K562 (cell line): Measurements from ENCODE around the gene DDOST. TPM values are rescaled to one million over a fixed set of nuclear protein-coding genes. Genes with fewer than 3 reads are reported as not detected.

Experiments used
- ATAC-seq: fragments of 200-7000 bp; cut with Tn5 transposase; 3 replicates; pipeline ENCODE4 v1.9.1; 2020; ENCODE audit warnings: moderate library complexity
- BruUV-seq: library from RNA; stranded (reverse); fragments of 400-500 nt; replicated peaks from 2 replicates; lab custom pipeline; 2021; lab: Mats Ljungman, UMichigan
- CTCF ChIA-PET: fragments of 300-600 bp; formaldehyde crosslinking; extraction: SDS; loops from one replicate; lab custom pipeline; 2021; ENCODE audit warnings: low intra/inter-chr PET ratio; lab: Yijun Ruan, JAX
- POLR2A ChIA-PET: fragments of 300-600, 350-650 bp; sonication (Branson Sonifier 250); formaldehyde crosslinking; extraction: SDS; loops from one replicate; lab custom pipeline; 2021; ENCODE audit warnings: antibody characterized with exemption, inconsistent platforms; lab: Yijun Ruan, JAX
- DNase-seq, 4 experiments: peaks; one replicate each; pipeline versions ENCODE4 v3.0.0 to v3.0.0-alpha.2; 2011 to 2018; ENCODE audit warnings: low spot score in 3 of 4, mixed read lengths in 3 of 4; ENCODE audit errors: extremely low read depth in 1 of 4
- FAIRE-seq: peaks from 2 replicates; lab custom pipeline; 2011; peaks lifted over from hg19 to GRCh38; lab: Jason Lieb, UNC
- H2AFZ ChIP-seq: 2 replicates; pipeline ENCODE4 v1.6.0; 2011; ENCODE audit warnings: low read depth, low read length, control low read depth, inconsistent platforms
- H3K27ac ChIP-seq: fragments of 200-600 bp; 3 replicates; pipeline ENCODE4 v1.8.0; 2011; ENCODE audit warnings: low read depth, mild to moderate bottlenecking, control low read depth, inconsistent platforms, low read length, moderate library complexity, mixed read lengths; ENCODE audit errors: extremely low read depth
- H3K27me3 ChIP-seq, 2 experiments: fragments of 300-600 bp in 1 of 2; 2 replicates in 1 of 2; 3 replicates in 1 of 2; pipeline versions ENCODE4 v1.6.0 to v1.8.0; 2011; ENCODE audit warnings: inconsistent platforms in 2 of 2, low read length in 2 of 2, mild to moderate bottlenecking in 1 of 2, mixed read lengths in 1 of 2, moderate library complexity in 1 of 2; ENCODE audit not compliant: control insufficient read depth in 2 of 2, insufficient read depth in 2 of 2
- H3K36me3 ChIP-seq: fragments of 300-600 bp; 3 replicates; pipeline ENCODE4 v1.8.0; 2011; ENCODE audit warnings: mild to moderate bottlenecking, low read length, inconsistent platforms; ENCODE audit not compliant: control insufficient read depth, insufficient read depth
- H3K4me1 ChIP-seq, 2 experiments: fragments of 200-600 bp in 1 of 2; replicated peaks in 1 of 2; 2 replicates in 1 of 2; 3 replicates in 1 of 2; pipeline versions ENCODE4 v1.5.1 to v1.8.0; 2011; ENCODE audit warnings: inconsistent platforms in 2 of 2, low read length in 2 of 2, mild to moderate bottlenecking in 1 of 2, mixed read lengths in 1 of 2, moderate library complexity in 1 of 2; ENCODE audit not compliant: control insufficient read depth in 2 of 2, insufficient read depth in 2 of 2
- H3K4me2 ChIP-seq: 2 replicates; pipeline ENCODE4 v1.6.1; 2011; ENCODE audit warnings: low read length, control low read depth, inconsistent platforms, mixed read lengths; ENCODE audit not compliant: insufficient read depth
- H3K4me3 ChIP-seq: fragments of 200-600 bp; sonication (generic), shearing (Covaris generic); 2 replicates; pipeline ENCODE4 v1.5.1; 2016; ENCODE audit warnings: control low read depth, inconsistent platforms
- H3K79me2 ChIP-seq: fragments of 200-600 bp; 3 replicates; pipeline ENCODE4 v1.8.0; 2011; ENCODE audit warnings: low read length, inconsistent platforms; ENCODE audit not compliant: control insufficient read depth, insufficient read depth
- H3K9ac ChIP-seq, 2 experiments: 2 replicates each; pipeline versions ENCODE4 v1.6.0 to v1.6.1; 2011; ENCODE audit warnings: low read depth in 2 of 2, low read length in 2 of 2, control low read depth in 1 of 2, inconsistent platforms in 1 of 2, mild to moderate bottlenecking in 1 of 2, mixed read lengths in 1 of 2; ENCODE audit not compliant: insufficient read depth in 1 of 2
- H3K9me1 ChIP-seq: one replicate; pipeline ENCODE4 v1.6.0; 2011; ENCODE audit warnings: inconsistent platforms, mild to moderate bottlenecking, low read length, moderate library complexity; ENCODE audit not compliant: control insufficient read depth, insufficient read depth
- H3K9me3 ChIP-seq: replicated peaks from 2 replicates; pipeline ENCODE4 v1.5.1; 2011; ENCODE audit warnings: low read depth, low read length, inconsistent platforms; ENCODE audit not compliant: control insufficient read depth, insufficient read depth
- H4K20me1 ChIP-seq: replicated peaks from 2 replicates; pipeline ENCODE4 v1.6.1; 2011; ENCODE audit warnings: low read length, inconsistent platforms, mixed read lengths; ENCODE audit not compliant: control insufficient read depth, insufficient read depth
- BHLHE40 ChIP-seq: IDR thresholded peaks from 2 replicates; pipeline ENCODE4 v1.6.1; 2011; ENCODE audit warnings: low read length, improper control_type of control experiment
- ELF2 ChIP-seq: fragments of 250-450 bp; sonication (Bioruptor Pico); IDR thresholded peaks from 2 replicates; pipeline ENCODE4 v1.5.0; 2021; ENCODE audit warnings: mild to moderate bottlenecking
- KDM1A ChIP-seq, 2 experiments: fragments of 450-650 bp; IDR thresholded peaks; 2 replicates each; pipeline ENCODE4 v1.6.1; 2016; ENCODE audit warnings: mild to moderate bottlenecking in 2 of 2
- MAFF ChIP-seq: IDR thresholded peaks from 2 replicates; pipeline ENCODE4 v1.6.1; 2012; ENCODE audit warnings: low read length, improper control_type of control experiment
- MCM5 ChIP-seq: fragments of 450-650 bp; IDR thresholded peaks from 2 replicates; pipeline ENCODE4 v1.6.1; 2016; ENCODE audit warnings: low read depth
- NCOA6 ChIP-seq: fragments of 450-650 bp; IDR thresholded peaks from 2 replicates; pipeline ENCODE4 v1.6.1; 2017; ENCODE audit warnings: mild to moderate bottlenecking
- OTX1 ChIP-seq: fragments of 450-650 bp; formaldehyde crosslinking; IDR thresholded peaks from 2 replicates; pipeline ENCODE4 v1.4.0; 2022; ENCODE audit warnings: mild to moderate bottlenecking
- ZNF311 ChIP-seq: fragments of 250-450 bp; sonication (Bioruptor Pico); IDR thresholded peaks from 2 replicates; pipeline ENCODE4 v1.4.0; 2020; ENCODE audit warnings: mild to moderate bottlenecking, moderate library complexity
- ZNF41 ChIP-seq: fragments of 250-450 bp; sonication (Bioruptor Pico); conservative IDR thresholded peaks from 2 replicates; pipeline ENCODE4 v1.4.0; 2020; ENCODE audit warnings: mild to moderate bottlenecking
- WGBS: fragments of 100-300 bp; shearing (Covaris generic); methylation state at CpG from one replicate; pipeline ENCODE4 v1.1.6; 2016; ENCODE audit warnings: low coverage, mixed read lengths; ENCODE audit not compliant: insufficient coverage; ENCODE audit errors: missing lambda C conversion rate; 5-methylcytosine and 5-hydroxymethylcytosine counted together
- in situ Hi-C: fragments of 300-500 bp; cut with MboI; formaldehyde crosslinking; loops from 4 replicates; pipeline ENCODE4 v1.15.0; 2018; ENCODE audit warnings: inconsistent platforms, mixed read lengths
- intact Hi-C: fragments of 100-400 bp; cut with micrococcal nuclease; formaldehyde crosslinking; loops from 2 replicates; pipeline ENCODE4 v1.14.2; 2022
- polyA plus RNA-seq, 8 experiments: library from polyadenylated mRNA; depleted of rRNA in 4 of 8; stranded (reverse) in 5 of 8; unstranded in 3 of 8; fragments of >200 nt; fragmentation: Nextera tagmentation in 2 of 8; fragmentation: Illumina TruSeq in 1 of 8; extraction: Ambion mirVana in 2 of 8; extraction: Trizol in 1 of 8; gene quantifications; 2 replicates each; pipeline versions ENCODE4 v1.2.1 to v1.2.3, GENCODE V29; 2011 to 2014; ENCODE audit warnings: inconsistent platforms in 1 of 8, missing spikeins in 1 of 8
- total RNA-seq, 7 experiments: library from RNA; depleted of rRNA in 6 of 7; stranded (reverse); fragments of >200 nt in 6 of 7; fragmentation: Illumina TruSeq in 2 of 7; extraction: Trizol in 2 of 7; gene quantifications; 2 replicates each; pipeline versions ENCODE4 v1.2.1 to v1.2.3, GENCODE V29; 2011 to 2021; ENCODE audit warnings: low replicate concordance in 1 of 7
- TF ChIP-seq, protein P1 (sequence below): sonication (generic); formaldehyde crosslinking; IDR thresholded peaks from 2 replicates; pipeline ENCODE4 v1.8.0; 2022; ENCODE audit warnings: missing genetic modification reagents, mild to moderate bottlenecking, borderline replicate concordance

DDOST gene
- total and polyA plus RNA-seq, 9 of the 15 experiments (the other 6 are each of a cell fraction or from before 2014, with no cell fraction given), result 173 to 306 (median 222) TPM

DNA sequence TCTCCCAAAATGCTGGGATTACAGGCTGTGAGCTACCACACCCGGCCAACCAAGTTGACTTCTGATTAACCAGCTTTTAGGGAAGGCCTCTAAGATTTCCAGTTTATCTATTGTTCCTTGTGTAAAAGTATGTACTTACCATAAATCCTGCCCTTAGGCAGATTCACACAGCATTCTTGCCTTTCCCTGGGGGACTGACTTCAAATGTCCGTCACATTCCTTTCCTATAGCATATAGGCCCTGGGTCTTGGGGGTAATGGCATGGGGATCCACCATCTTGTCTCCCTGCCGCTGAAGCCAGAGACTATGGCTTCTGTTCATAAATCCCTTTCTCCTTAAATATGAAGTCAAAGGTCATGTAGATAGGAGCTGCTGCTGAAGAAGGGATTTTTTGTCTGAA is 28.8 kb downstream of the DDOST start:
- peaks cover 12% of the 10 kb centered on the region in 2 experiments; a peak in 4 of 5 replicates for H3K4me1 ChIP-seq
- DNase-seq, result no peak
- no peak overlapping the region for H3K9ac ChIP-seq
- H2AFZ ChIP-seq, result peak overlapping the region; percentile 98
- no peak for ATAC-seq
- BruUV-seq, result no TSS peak
- ChIA-PET CTCF (interaction anchor here (0.6 to 2.0 kb wide), 3 partner anchors 57 to 110 kb away, joined by 3 to 14 read pairs (median 10); no protein-coding TSS in a partner anchor), POLR2A (interaction anchor here (0.6 to 1.1 kb wide), 3 partner anchors 16 to 20 kb away, joined by 3 to 4 read pairs (median 4); no protein-coding TSS in a partner anchor)
- no peaks in the 10 kb centered on the region for H3K79me2 ChIP-seq
- in situ Hi-C loops, result no loop called here
- intact Hi-C loops, result no loop called here
- WGBS, result 80% methylated on average over 3 of the region's 3 CpGs
- no peaks in the 10 kb centered on the region for H3K9me3 ChIP-seq
- 0 out of 2 replicates have a peak, but pooled peaks cover 7% of the 10 kb centered on the region for H4K20me1 ChIP-seq
- TF ChIP-seq MCM5 (no peak), OTX1 (CRISPR knock-in tag) (no peak), KDM1A (IDR thresholded peaks at IDR 0.05) (no peak), ZNF311 (no peak), BHLHE40 (no peak), ELF2 (CRISPR knock-in tag) (no peak), MAFF (no peak), NCOA6 (no peak), ZNF41 (CRISPR knock-in tag) (no peak)
- TF ChIP-seq, protein P1, sequence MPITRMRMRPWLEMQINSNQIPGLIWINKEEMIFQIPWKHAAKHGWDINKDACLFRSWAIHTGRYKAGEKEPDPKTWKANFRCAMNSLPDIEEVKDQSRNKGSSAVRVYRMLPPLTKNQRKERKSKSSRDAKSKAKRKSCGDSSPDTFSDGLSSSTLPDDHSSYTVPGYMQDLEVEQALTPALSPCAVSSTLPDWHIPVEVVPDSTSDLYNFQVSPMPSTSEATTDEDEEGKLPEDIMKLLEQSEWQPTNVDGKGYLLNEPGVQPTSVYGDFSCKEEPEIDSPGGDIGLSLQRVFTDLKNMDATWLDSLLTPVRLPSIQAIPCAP (CRISPR knock-in tag), result no peak
- FAIRE-seq, result no peak
- H3K4me3 ChIP-seq, result no peak overlapping the region
- H3K27ac ChIP-seq, result no peak overlapping the region
- H3K36me3 ChIP-seq, result no peaks in the 10 kb centered on the region
- H3K4me2 ChIP-seq, result no peak overlapping the region
- H3K27me3 ChIP-seq, result no peaks in the 10 kb centered on the region
- H3K9me1 ChIP-seq, result no peaks in the 10 kb centered on the region
